Activated CD8-positive, alpha-beta memory T cell treated with anti-CD3 and anti-CD28 coated beads, Interleukin-2, amount 50 U/mL, for 24 hours (primary cell): ENCODE data around the gene PDGFD.

ENCODE experiments used
- DNase-seq: peaks from one replicate; pipeline ENCODE4 v3.0.0-alpha.2; 2020; ENCODE audit errors: extremely low read depth

PDGFD gene

GRCh38 chr11:103920933-103921332 lies 243.0 kb downstream of the PDGFD start:
- no peak for DNase-seq

- no peak for DNase-seq
Measured at GRCh38 chr11:103920449-103920848, 243.5 kb downstream of the PDGFD start.

- DNase-seq: no peak
Measured at GRCh38 chr11:103910721-103911120, 253.2 kb downstream of the PDGFD start.

DNA sequence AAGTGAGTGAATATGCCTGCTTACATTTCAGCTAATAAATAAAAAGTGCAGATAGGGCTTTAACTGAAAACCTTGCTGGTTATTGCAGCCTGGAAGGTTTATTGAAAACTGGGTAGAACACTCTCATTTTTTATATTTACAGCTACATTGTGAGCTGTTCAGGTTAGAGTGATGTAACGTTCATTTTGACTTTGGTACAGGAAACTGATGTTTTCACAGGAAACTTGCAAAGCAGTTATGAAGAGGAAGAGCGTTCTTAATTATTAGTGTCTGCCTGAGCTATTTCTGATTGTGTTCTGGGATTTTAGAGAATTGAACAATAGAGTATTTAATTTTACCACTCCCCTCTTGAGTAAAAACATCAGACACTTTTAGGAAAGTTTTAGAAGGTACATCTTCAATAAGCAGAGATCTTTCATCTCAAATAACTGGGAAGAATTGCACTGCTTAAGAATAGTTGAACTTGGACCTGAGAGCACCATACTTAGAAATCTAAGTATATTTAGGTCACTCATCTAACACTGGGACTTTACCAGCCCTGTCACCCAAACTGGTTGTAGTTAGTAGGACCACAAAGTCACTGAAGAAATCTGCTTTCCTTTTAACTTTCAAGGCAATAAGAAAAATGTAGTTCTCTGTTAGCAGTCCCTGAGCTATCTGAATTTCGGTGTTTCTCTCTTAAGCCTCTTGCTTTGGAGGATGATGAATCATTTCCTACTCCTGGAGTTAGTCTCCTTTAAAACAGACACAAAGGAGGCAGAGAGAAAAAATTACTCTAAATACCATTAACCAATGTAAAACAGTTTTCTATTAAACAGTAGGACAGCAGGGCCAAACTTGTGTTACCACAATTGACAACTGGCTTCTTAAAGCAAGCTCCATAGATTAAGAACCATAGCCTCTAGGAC lies 256.1 kb downstream of the PDGFD start:
- DNase-seq: no peak

DNA sequence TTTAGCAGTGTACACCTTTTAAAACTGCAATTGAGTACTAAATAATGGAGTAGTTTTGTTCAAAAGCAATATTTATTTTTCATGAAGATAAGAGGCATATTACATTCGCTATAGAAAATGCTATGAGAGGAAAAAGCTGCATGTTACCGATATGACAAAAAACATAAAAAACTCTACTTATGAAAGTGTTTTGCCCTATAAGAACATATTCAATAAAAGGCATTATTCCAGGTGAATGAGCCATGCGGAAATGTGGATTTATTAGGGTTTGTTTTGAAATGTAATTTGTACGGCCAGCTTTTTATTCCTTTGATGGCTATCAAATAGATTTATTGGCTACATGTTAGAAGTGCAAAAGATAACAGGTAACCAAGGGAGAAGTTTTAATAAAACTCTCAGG lies 256.8 kb downstream of the PDGFD start:
- no peak for DNase-seq

GRCh38 chr11:103906291-103906867 lies 257.6 kb downstream of the PDGFD start:
- DNase-seq: no peak

DNA sequence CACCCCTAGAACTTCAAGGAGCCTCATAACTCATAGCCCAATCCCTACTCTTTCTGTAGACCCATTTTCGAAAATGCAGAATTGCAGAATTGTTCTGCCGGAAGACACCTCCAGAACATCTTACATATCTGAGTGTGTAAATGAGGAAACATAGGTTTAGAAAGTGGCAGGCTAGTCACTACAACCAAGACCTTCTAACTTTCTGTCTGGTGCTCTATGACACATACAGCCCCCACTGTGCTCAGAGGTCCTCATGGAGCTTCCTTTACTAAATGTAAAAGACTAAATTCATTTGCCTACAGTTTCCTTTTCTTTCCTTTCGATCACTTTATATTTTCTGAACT lies 259.7 kb downstream of the PDGFD start:
- DNase-seq: no peak

DNA sequence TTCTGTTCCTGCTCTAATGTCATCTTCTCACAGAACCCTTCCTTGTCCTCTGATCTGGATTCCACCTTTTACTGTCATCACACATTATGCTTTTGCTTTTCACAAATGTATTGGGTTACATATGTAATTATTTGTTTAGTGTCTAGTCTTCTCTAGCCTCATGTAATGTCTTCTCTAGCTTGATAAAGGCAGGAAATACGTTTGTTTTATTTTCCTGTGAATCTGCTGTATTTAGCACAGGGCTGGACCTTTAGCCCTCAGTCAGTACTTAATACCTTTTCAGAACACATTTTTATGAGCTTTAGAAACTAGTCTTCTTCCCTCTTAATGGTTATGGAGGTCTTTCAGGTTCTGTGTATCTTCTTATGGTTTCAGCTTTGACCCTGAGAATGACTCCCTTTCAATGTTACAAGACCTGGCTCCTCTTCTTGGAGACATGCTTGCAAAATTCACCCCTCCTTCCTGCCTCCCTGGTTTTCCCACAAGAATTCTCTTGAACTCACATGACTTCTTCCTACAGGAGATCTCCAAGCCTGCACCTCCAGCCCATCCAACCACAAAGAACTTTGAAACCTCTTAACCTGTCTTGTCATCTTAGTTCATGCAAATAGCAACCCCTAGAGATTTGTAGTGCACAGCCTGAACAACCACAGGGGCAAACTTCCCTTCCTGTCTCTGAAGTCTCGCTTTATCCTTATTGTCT lies 260.2 kb downstream of the PDGFD start:
- no peak for DNase-seq

DNA sequence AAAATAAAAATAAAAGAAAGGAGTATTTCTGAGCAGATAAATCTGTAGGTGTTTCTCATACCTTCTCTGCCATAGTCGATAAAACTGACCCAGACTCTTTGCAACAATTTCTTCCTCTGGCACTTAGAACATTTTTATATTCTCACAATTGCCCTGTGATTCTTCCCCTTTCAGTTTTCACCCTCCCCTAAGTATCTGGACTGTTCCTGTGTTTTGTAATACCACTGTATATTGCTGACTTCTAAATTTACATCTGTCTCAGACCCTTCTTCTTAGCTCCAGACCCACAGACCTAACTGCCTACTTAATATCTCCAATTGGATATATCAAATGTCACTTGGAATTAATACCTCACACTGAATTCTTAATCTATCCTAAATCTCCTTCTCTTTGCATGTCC lies 261.0 kb downstream of the PDGFD start:
- DNase-seq: no peak

DNA sequence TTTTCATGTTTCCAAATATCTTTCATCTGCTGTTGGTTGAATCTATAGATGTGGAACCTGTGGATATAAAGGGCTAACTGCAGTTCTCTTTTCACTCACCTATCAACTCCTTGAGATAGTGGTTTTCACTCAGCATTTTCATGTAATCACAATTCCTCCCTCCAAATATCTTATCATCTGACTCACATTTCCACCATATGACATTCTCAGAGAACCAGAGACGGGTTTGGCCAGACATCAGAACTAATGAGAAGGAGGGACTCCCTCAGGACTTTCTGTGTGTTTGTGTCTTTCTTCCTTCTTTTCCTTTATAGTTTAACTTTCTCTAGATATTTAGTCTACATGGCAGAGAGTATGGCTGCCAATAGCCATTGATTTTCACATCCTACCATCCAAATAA lies 262.3 kb downstream of the PDGFD start:
- no peak for DNase-seq

- no peak for DNase-seq
Measured at GRCh38 chr11:103898577-103899336, 265.2 kb downstream of the PDGFD start.

- no peak for DNase-seq
Measured at GRCh38 chr11:103898065-103898464, 265.9 kb downstream of the PDGFD start.

GRCh38 chr11:103897160-103897936 lies 266.6 kb downstream of the PDGFD start:
- no peak for DNase-seq

DNA sequence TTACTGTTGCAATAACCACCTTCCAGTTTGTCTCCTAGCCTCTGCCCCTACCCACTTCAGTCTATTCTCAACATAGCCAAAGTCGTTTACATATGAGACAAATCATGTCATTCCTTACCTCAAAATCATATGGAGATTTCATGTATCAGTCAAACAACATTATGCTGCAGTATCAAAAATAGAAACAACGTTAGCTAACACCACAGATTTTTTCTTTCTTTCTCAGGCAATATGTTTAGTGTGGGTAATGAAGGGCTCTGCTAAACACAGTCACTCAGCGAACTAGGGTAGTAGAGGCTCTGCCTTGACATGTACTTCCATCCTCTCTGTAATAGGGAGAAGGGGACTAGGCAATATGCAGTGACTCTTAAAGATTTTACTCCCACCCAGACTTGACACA lies 268.8 kb downstream of the PDGFD start:
- DNase-seq: no peak

DNA sequence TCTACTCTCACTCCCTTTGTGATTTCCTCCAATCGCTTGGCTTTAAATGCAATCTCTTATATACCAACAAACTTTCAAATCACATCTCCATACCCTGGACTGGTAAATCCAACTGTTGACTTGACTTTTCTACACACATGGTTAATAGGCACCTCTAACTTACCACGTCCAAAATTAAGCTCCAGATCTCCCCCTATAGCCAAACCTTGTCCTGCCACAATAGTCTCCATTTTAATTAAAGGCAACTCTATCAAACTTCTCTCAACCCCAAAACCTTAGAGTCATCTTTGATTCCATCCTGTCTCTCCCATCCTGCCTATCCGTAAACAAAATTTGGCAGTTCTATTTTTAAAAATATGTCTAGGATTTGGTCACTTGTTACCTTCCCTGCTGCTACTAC lies 269.3 kb downstream of the PDGFD start:
- no peak for DNase-seq

DNA sequence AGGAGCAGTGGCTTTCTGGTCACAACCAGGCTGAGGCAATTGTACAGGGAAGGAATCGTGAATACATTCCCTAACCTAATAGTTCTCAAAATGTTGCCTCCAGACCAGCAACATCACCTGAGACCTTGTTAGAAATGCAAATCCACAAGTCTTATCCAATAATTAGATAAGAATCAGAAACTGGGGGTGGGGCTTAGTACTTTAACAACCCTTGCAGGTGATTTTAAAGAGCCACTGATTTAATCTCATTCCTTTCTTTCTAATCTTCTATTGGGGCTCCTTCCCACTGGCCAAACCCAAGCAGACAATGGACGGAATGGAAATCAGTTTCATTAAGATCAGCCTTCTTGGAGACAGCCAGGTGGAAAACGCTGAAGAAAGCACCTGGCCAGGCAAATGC lies 269.9 kb downstream of the PDGFD start:
- no peak for DNase-seq

- no peak for DNase-seq
Measured at GRCh38 chr11:103893371-103893770, 270.6 kb downstream of the PDGFD start.

GRCh38 chr11:103892603-103893002 lies 271.3 kb downstream of the PDGFD start:
- DNase-seq: no peak

DNA sequence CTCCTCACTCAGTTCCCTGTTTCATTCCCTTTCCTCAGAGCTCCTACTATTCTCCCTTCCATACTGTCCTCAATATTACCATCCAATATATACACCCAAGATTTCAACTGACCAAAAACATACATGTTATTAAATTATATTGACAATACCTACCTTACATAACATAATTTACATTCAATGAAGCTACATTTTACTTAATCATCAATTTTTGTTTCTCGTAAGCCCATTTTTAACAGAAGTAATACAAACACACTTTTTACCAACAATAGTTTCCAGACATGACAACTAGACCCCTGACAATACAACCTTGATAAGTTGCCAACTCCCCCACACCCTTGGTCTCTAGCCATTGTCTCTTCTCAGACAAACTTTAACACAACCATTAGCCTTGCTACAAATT lies 273.3 kb downstream of the PDGFD start:
- no peak for DNase-seq

GRCh38 chr11:103889679-103890078 lies 274.3 kb downstream of the PDGFD start:
- no peak for DNase-seq

DNA sequence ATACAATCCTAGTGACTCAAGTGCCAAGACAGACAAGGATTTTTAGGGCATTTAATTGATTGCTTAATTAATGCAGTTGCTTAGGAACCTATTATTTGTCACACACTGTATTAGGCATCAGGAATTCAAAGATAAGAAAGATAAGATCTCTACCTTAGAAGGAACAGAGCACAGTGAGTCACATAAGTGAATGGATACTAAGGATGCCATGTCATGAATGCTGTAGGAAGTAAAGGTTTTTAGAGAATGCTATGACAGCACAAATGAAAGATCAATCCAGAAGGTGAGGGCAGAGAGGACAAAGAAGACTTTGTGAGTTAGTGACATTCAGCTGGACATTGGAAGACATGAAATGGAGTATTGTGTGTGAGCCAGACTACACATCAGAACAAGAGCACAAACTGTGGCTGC lies 275.4 kb downstream of the PDGFD start:
- DNase-seq: no peak
